Measurements from ENCODE around the gene TSEN34.
"Not testable (repeated sequence)": the region's sequence is repeated elsewhere in the genome, so short reads cannot be mapped to it uniquely, and the experiment has no call there.

The TSEN34 gene

GRCh38 chr19:54173359-54173699, 17.8 kb upstream of the TSEN34 start:
- H3K27me3 ChIP-seq (ENCODE audit: control insufficient read depth in 1 of 2, insufficient read depth in 2 of 2, low read length in 2 of 2) = no peaks in the 10 kb centered on the region
- peaks cover 0 to 15% of the 10 kb centered on the region in 2 donors for H3K36me3 ChIP-seq (ENCODE audit: control insufficient read depth in 1 of 2, insufficient read depth in 2 of 2, low read length in 2 of 2)
- peak overlapping the region; percentile 77 to 81 for H3K4me3 ChIP-seq (ENCODE audit: low read depth in 1 of 2, low read length in 2 of 2)
- peak overlapping the region in 1 of 2 donors; percentile 88 for H3K9ac ChIP-seq (ENCODE audit: low read depth in 1 of 2, low read length in 2 of 2)
- H3K4me1 ChIP-seq (ENCODE audit: control insufficient read depth in 1 of 2, insufficient read depth in 2 of 2, low read length in 2 of 2) = peaks cover 5 to 6% of the 10 kb centered on the region in 2 donors
- H3K9me3 ChIP-seq (ENCODE audit: control insufficient read depth in 1 of 2, low read length in 2 of 2) = no peaks in the 10 kb centered on the region
- H3K27ac ChIP-seq (ENCODE audit: low read depth, low read length) = no peak overlapping the region

GRCh38 chr19:54173951-54174834, 16.9 kb upstream of the TSEN34 start:
- H3K9me3 ChIP-seq (ENCODE audit: control insufficient read depth in 1 of 2, low read length in 2 of 2) = no peaks in the 10 kb centered on the region
- H3K4me1 ChIP-seq (ENCODE audit: control insufficient read depth in 1 of 2, insufficient read depth in 2 of 2, low read length in 2 of 2) = peaks cover 4 to 5% of the 10 kb centered on the region in 2 donors
- H3K36me3 ChIP-seq (ENCODE audit: control insufficient read depth in 1 of 2, insufficient read depth in 2 of 2, low read length in 2 of 2) = peaks cover 0 to 21% of the 10 kb centered on the region in 2 donors
- H3K4me3 ChIP-seq (ENCODE audit: low read depth in 1 of 2, low read length in 2 of 2) = no peak overlapping the region
- H3K9ac ChIP-seq (ENCODE audit: low read depth in 1 of 2, low read length in 2 of 2) = no peak overlapping the region
- no peak overlapping the region for H3K27ac ChIP-seq (ENCODE audit: low read depth, low read length)
- H3K27me3 ChIP-seq (ENCODE audit: control insufficient read depth in 1 of 2, insufficient read depth in 2 of 2, low read length in 2 of 2) = no peaks in the 10 kb centered on the region

GRCh38 chr19:54178581-54179261, 12.4 kb upstream of the TSEN34 start:
- peaks cover 8 to 33% of the 10 kb centered on the region in 2 donors for H3K36me3 ChIP-seq (ENCODE audit: control insufficient read depth in 1 of 2, insufficient read depth in 2 of 2, low read length in 2 of 2)
- no peaks in the 10 kb centered on the region for H3K27me3 ChIP-seq (ENCODE audit: control insufficient read depth in 1 of 2, insufficient read depth in 2 of 2, low read length in 2 of 2)
- H3K9me3 ChIP-seq (ENCODE audit: control insufficient read depth in 1 of 2, low read length in 2 of 2) = no peaks in the 10 kb centered on the region
- H3K4me3 ChIP-seq (ENCODE audit: low read depth in 1 of 2, low read length in 2 of 2) = no peak overlapping the region
- no peak overlapping the region for H3K27ac ChIP-seq (ENCODE audit: low read depth, low read length)
- H3K4me1 ChIP-seq (ENCODE audit: control insufficient read depth in 1 of 2, insufficient read depth in 2 of 2, low read length in 2 of 2) = peaks cover 0 to 6% of the 10 kb centered on the region in 2 donors
- H3K9ac ChIP-seq (ENCODE audit: low read depth in 1 of 2, low read length in 2 of 2) = no peak overlapping the region

- Histone ChIP-seq H3K9me3 (ENCODE audit: control insufficient read depth in 1 of 2, low read length in 2 of 2) (no peaks in the 10 kb centered on the region), H3K27me3 (ENCODE audit: control insufficient read depth in 1 of 2, insufficient read depth in 2 of 2, low read length in 2 of 2) (no peaks in the 10 kb centered on the region), H3K27ac (ENCODE audit: low read depth, low read length) (no peak overlapping the region), H3K4me3 (ENCODE audit: low read depth in 1 of 2, low read length in 2 of 2) (no peak overlapping the region), H3K4me1 (ENCODE audit: control insufficient read depth in 1 of 2, insufficient read depth in 2 of 2, low read length in 2 of 2) (peaks cover 0 to 6% of the 10 kb centered on the region in 2 donors), H3K36me3 (ENCODE audit: control insufficient read depth in 1 of 2, insufficient read depth in 2 of 2, low read length in 2 of 2) (peaks cover 12 to 34% of the 10 kb centered on the region in 2 donors), H3K9ac (ENCODE audit: low read depth in 1 of 2, low read length in 2 of 2) (no peak overlapping the region)
These were observed 11.8 kb upstream of the TSEN34 start for GRCh38 chr19:54179262-54179852.

- no peaks in the 10 kb centered on the region for H3K9me3 ChIP-seq (ENCODE audit: control insufficient read depth in 1 of 2, low read length in 2 of 2)
- H3K4me3 ChIP-seq (ENCODE audit: low read depth in 1 of 2, low read length in 2 of 2) = no peak overlapping the region
- H3K27me3 ChIP-seq (ENCODE audit: control insufficient read depth in 1 of 2, insufficient read depth in 2 of 2, low read length in 2 of 2) = no peaks in the 10 kb centered on the region
- no peak overlapping the region for H3K27ac ChIP-seq (ENCODE audit: low read depth, low read length)
- peaks cover 0 to 6% of the 10 kb centered on the region in 2 donors for H3K4me1 ChIP-seq (ENCODE audit: control insufficient read depth in 1 of 2, insufficient read depth in 2 of 2, low read length in 2 of 2)
- no peak overlapping the region for H3K9ac ChIP-seq (ENCODE audit: low read depth in 1 of 2, low read length in 2 of 2)
- H3K36me3 ChIP-seq (ENCODE audit: control insufficient read depth in 1 of 2, insufficient read depth in 2 of 2, low read length in 2 of 2) = peaks cover 12 to 34% of the 10 kb centered on the region in 2 donors
These were observed 11.1 kb upstream of the TSEN34 start for GRCh38 chr19:54179921-54180461.

- Histone ChIP-seq H3K4me1 (ENCODE audit: control insufficient read depth in 1 of 2, insufficient read depth in 2 of 2, low read length in 2 of 2) (peaks cover 0 to 6% of the 10 kb centered on the region in 2 donors), H3K27ac (ENCODE audit: low read depth, low read length) (no peak overlapping the region), H3K9ac (ENCODE audit: low read depth in 1 of 2, low read length in 2 of 2) (no peak overlapping the region), H3K4me3 (ENCODE audit: low read depth in 1 of 2, low read length in 2 of 2) (no peak overlapping the region), H3K9me3 (ENCODE audit: control insufficient read depth in 1 of 2, low read length in 2 of 2) (no peaks in the 10 kb centered on the region), H3K27me3 (ENCODE audit: control insufficient read depth in 1 of 2, insufficient read depth in 2 of 2, low read length in 2 of 2) (no peaks in the 10 kb centered on the region), H3K36me3 (ENCODE audit: control insufficient read depth in 1 of 2, insufficient read depth in 2 of 2, low read length in 2 of 2) (peaks cover 12 to 28% of the 10 kb centered on the region in 2 donors)
These were observed 10.4 kb upstream of the TSEN34 start for GRCh38 chr19:54180691-54181091.

GRCh38 chr19:54181894-54182293, 9.2 kb upstream of the TSEN34 start:
- H3K4me3 ChIP-seq (ENCODE audit: low read depth in 1 of 2, low read length in 2 of 2); H3K9ac ChIP-seq (ENCODE audit: low read depth in 1 of 2, low read length in 2 of 2); H3K9me3 ChIP-seq (ENCODE audit: control insufficient read depth in 1 of 2, low read length in 2 of 2); H3K27me3 ChIP-seq (ENCODE audit: control insufficient read depth in 1 of 2, insufficient read depth in 2 of 2, low read length in 2 of 2); H3K27ac ChIP-seq (ENCODE audit: low read depth, low read length): not testable (repeated sequence)
- Histone ChIP-seq H3K4me1 (ENCODE audit: control insufficient read depth in 1 of 2, insufficient read depth in 2 of 2, low read length in 2 of 2) (peaks cover 7 to 13% of the 10 kb centered on the region in 2 donors), H3K36me3 (ENCODE audit: control insufficient read depth in 1 of 2, insufficient read depth in 2 of 2, low read length in 2 of 2) (peaks cover 12 to 31% of the 10 kb centered on the region in 2 donors)

- Histone ChIP-seq H3K4me1 (ENCODE audit: control insufficient read depth in 1 of 2, insufficient read depth in 2 of 2, low read length in 2 of 2) (peaks cover 21 to 25% of the 10 kb centered on the region in 2 donors), H3K4me3 (ENCODE audit: low read depth in 1 of 2, low read length in 2 of 2) (no peak overlapping the region), H3K36me3 (ENCODE audit: control insufficient read depth in 1 of 2, insufficient read depth in 2 of 2, low read length in 2 of 2) (peaks cover 12 to 26% of the 10 kb centered on the region in 2 donors), H3K9ac (ENCODE audit: low read depth in 1 of 2, low read length in 2 of 2) (no peak overlapping the region), H3K27me3 (ENCODE audit: control insufficient read depth in 1 of 2, insufficient read depth in 2 of 2, low read length in 2 of 2) (no peaks in the 10 kb centered on the region), H3K9me3 (ENCODE audit: control insufficient read depth in 1 of 2, low read length in 2 of 2) (no peaks in the 10 kb centered on the region), H3K27ac (ENCODE audit: low read depth, low read length) (no peak overlapping the region)
These were observed 7.7 kb upstream of the TSEN34 start for GRCh38 chr19:54183431-54183830.

- peak overlapping the region; percentile 59 to 77 for H3K9ac ChIP-seq (ENCODE audit: low read depth in 1 of 2, low read length in 2 of 2)
- H3K27me3 ChIP-seq (ENCODE audit: control insufficient read depth in 1 of 2, insufficient read depth in 2 of 2, low read length in 2 of 2) = no peaks in the 10 kb centered on the region
- no peaks in the 10 kb centered on the region for H3K9me3 ChIP-seq (ENCODE audit: control insufficient read depth in 1 of 2, low read length in 2 of 2)
- H3K4me1 ChIP-seq (ENCODE audit: control insufficient read depth in 1 of 2, insufficient read depth in 2 of 2, low read length in 2 of 2) = peaks cover 22% of the 10 kb centered on the region in 2 donors
- H3K4me3 ChIP-seq (ENCODE audit: low read depth in 1 of 2, low read length in 2 of 2) = peak overlapping the region; percentile 36 to 52
- peak overlapping the region; percentile 92 for H3K27ac ChIP-seq (ENCODE audit: low read depth, low read length)
- H3K36me3 ChIP-seq (ENCODE audit: control insufficient read depth in 1 of 2, insufficient read depth in 2 of 2, low read length in 2 of 2) = peaks cover 12 to 15% of the 10 kb centered on the region in 2 donors
These were observed 4.8 kb upstream of the TSEN34 start for GRCh38 chr19:54186351-54186750.
